ENCODE measurements around the gene TMA7.
"Not testable (repeated sequence)": the region's sequence is repeated elsewhere in the genome, so short reads cannot be mapped to it uniquely, and the experiment has no call there.

TMA7 gene

DNA sequence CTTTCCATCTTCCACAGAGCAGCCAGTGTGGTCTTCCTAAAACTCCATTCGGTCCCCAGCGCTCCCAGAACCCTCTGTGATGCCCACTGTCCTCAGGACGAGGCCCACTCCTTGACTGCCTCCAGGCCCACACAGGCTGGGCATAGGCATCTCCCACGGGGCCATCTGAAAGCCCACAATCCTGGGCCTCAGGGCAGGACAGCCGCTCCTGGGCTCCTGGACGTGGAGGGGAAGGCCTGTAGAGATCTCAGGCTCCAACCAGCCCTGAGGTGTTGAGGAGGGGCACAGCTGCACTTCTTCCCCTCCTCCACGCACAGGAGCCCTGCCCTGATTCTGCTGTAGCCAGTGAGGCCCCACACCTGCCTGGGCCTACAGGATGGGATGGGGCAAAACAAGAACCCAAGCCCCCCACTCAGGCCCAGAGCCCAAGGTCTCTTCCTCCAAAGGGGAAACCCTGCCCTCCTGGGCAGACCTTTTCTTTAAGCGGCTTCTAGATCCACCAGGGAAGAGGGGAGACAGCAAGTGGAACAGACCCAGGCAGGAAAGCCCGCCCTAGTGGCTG lies 38.0 kb downstream of the TMA7 start:
- POLR2A ChIA-PET = no interaction called here
- H3K4me1 ChIP-seq (ENCODE audit: control insufficient read depth, insufficient read depth, low read length) = no peaks in the 10 kb centered on the region
- H3K4me3 ChIP-seq (ENCODE audit: low read depth, low read length) = no peak overlapping the region
- no peaks in the 10 kb centered on the region for H3K36me3 ChIP-seq (ENCODE audit: control insufficient read depth in 2 of 2, insufficient read depth in 1 of 2, low read length in 2 of 2)
- no peak overlapping the region for H3K27ac ChIP-seq (ENCODE audit: extremely low read depth, low read depth, low read length)
- TF ChIP-seq, protein P1, sequence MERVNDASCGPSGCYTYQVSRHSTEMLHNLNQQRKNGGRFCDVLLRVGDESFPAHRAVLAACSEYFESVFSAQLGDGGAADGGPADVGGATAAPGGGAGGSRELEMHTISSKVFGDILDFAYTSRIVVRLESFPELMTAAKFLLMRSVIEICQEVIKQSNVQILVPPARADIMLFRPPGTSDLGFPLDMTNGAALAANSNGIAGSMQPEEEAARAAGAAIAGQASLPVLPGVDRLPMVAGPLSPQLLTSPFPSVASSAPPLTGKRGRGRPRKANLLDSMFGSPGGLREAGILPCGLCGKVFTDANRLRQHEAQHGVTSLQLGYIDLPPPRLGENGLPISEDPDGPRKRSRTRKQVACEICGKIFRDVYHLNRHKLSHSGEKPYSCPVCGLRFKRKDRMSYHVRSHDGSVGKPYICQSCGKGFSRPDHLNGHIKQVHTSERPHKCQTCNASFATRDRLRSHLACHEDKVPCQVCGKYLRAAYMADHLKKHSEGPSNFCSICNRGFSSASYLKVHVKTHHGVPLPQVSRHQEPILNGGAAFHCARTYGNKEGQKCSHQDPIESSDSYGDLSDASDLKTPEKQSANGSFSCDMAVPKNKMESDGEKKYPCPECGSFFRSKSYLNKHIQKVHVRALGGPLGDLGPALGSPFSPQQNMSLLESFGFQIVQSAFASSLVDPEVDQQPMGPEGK (tag by site-specific recombination; IDR thresholded peaks at IDR 0.05) = no peak
- TF ChIP-seq EGR2 (tag by site-specific recombination; IDR thresholded peaks at IDR 0.05; ENCODE audit: low read depth) = peak; percentile 4; the same call in 1 of the 2 replicates
- TF ChIP-seq ZNF473 (tag by site-specific recombination; IDR thresholded peaks at IDR 0.05) = no peak
- no peaks in the 10 kb centered on the region for H3K9me3 ChIP-seq (ENCODE audit: control insufficient read depth, insufficient read depth, low read depth, low read length)
- CTCF ChIA-PET = no interaction called here

- H3K4me1 ChIP-seq (ENCODE audit: control insufficient read depth, insufficient read depth, low read length) = no peaks in the 10 kb centered on the region
- CTCF ChIA-PET = interaction anchor here (0.8 kb wide), 1 partner anchor 205 kb away, joined by 6 read pairs; no protein-coding TSS in a partner anchor
- H3K27ac ChIP-seq (ENCODE audit: extremely low read depth, low read depth, low read length) = no peak overlapping the region
- no peaks in the 10 kb centered on the region for H3K36me3 ChIP-seq (ENCODE audit: control insufficient read depth in 2 of 2, insufficient read depth in 1 of 2, low read length in 2 of 2)
- no peaks in the 10 kb centered on the region for H3K9me3 ChIP-seq (ENCODE audit: control insufficient read depth, insufficient read depth, low read depth, low read length)
- POLR2A ChIA-PET = no interaction called here
- no peak overlapping the region for H3K4me3 ChIP-seq (ENCODE audit: low read depth, low read length)
- no peak for TF ChIP-seq ZBTB10 (tag by site-specific recombination; IDR thresholded peaks at IDR 0.05)
- TF ChIP-seq, protein P2, sequence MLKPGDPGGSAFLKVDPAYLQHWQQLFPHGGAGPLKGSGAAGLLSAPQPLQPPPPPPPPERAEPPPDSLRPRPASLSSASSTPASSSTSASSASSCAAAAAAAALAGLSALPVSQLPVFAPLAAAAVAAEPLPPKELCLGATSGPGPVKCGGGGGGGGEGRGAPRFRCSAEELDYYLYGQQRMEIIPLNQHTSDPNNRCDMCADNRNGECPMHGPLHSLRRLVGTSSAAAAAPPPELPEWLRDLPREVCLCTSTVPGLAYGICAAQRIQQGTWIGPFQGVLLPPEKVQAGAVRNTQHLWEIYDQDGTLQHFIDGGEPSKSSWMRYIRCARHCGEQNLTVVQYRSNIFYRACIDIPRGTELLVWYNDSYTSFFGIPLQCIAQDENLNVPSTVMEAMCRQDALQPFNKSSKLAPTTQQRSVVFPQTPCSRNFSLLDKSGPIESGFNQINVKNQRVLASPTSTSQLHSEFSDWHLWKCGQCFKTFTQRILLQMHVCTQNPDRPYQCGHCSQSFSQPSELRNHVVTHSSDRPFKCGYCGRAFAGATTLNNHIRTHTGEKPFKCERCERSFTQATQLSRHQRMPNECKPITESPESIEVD (tag by site-specific recombination; IDR thresholded peaks at IDR 0.05) = no peak
- TF ChIP-seq ZNF214 (tag by site-specific recombination; IDR thresholded peaks at IDR 0.05; ENCODE audit: borderline replicate concordance) = no peak
- no peak for TF ChIP-seq ZNF18 (tag by site-specific recombination; IDR thresholded peaks at IDR 0.05)
- no peak for TF ChIP-seq MYNN (tag by site-specific recombination; IDR thresholded peaks at IDR 0.05; ENCODE audit: borderline replicate concordance)
- TF ChIP-seq ZNF777 (tag by site-specific recombination; IDR thresholded peaks at IDR 0.05; ENCODE audit: borderline replicate concordance) = no peak
- no peak for TF ChIP-seq ZNF16 (tag by site-specific recombination; IDR thresholded peaks at IDR 0.05; ENCODE audit: low read depth)
- TF ChIP-seq ZBTB8A (tag by site-specific recombination; IDR thresholded peaks at IDR 0.05) = no peak
- no peak for TF ChIP-seq ZFP37 (tag by site-specific recombination; IDR thresholded peaks at IDR 0.05)
- TF ChIP-seq, protein P3, sequence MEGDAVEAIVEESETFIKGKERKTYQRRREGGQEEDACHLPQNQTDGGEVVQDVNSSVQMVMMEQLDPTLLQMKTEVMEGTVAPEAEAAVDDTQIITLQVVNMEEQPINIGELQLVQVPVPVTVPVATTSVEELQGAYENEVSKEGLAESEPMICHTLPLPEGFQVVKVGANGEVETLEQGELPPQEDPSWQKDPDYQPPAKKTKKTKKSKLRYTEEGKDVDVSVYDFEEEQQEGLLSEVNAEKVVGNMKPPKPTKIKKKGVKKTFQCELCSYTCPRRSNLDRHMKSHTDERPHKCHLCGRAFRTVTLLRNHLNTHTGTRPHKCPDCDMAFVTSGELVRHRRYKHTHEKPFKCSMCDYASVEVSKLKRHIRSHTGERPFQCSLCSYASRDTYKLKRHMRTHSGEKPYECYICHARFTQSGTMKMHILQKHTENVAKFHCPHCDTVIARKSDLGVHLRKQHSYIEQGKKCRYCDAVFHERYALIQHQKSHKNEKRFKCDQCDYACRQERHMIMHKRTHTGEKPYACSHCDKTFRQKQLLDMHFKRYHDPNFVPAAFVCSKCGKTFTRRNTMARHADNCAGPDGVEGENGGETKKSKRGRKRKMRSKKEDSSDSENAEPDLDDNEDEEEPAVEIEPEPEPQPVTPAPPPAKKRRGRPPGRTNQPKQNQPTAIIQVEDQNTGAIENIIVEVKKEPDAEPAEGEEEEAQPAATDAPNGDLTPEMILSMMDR (tag by site-specific recombination; IDR thresholded peaks at IDR 0.05) = no peak
- no peak for TF ChIP-seq HOXA7 (CRISPR knock-in tag; IDR thresholded peaks at IDR 0.05; ENCODE audit: borderline replicate concordance)
- no peak for TF ChIP-seq ZNF24 (tag by site-specific recombination; IDR thresholded peaks at IDR 0.05)
- no peak for TF ChIP-seq ZNF48 (tag by site-specific recombination; IDR thresholded peaks at IDR 0.05)
Measured at GRCh38 chr3:48478626-48479555, 38.8 kb downstream of the TMA7 start.

DNA sequence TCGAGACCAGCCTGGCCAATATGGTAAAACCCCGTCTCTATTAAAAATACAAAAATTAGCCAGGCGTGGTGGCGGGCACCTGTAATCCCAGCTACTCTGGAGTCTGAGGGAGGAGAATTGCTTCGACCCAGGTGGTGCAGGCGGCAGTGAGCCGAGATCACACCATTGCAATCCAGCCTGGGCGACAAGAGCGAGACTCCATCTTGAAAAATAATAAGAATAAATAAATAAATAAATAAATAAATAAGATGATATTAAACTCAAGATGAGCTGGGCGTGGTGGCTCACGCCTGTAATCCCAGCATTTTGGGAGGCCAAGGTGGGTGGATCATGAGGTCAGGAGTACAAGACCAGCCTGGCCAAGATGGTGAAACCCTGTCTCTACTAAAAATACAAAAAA lies 40.8 kb downstream of the TMA7 start:
- POLR2A ChIA-PET = not testable (repeated sequence)

More for the DNA sequence above, 40.8 kb downstream of the TMA7 start:
- H3K4me3 ChIP-seq (ENCODE audit: low read depth, low read length); H3K9me3 ChIP-seq (ENCODE audit: control insufficient read depth, insufficient read depth, low read depth, low read length); H3K4me1 ChIP-seq (ENCODE audit: control insufficient read depth, insufficient read depth, low read length); CTCF ChIA-PET; H3K36me3 ChIP-seq (ENCODE audit: control insufficient read depth in 2 of 2, insufficient read depth in 1 of 2, low read length in 2 of 2); H3K27ac ChIP-seq (ENCODE audit: extremely low read depth, low read depth, low read length): not testable (repeated sequence)
